ENCODE data around the gene CELSR3.

DNA sequence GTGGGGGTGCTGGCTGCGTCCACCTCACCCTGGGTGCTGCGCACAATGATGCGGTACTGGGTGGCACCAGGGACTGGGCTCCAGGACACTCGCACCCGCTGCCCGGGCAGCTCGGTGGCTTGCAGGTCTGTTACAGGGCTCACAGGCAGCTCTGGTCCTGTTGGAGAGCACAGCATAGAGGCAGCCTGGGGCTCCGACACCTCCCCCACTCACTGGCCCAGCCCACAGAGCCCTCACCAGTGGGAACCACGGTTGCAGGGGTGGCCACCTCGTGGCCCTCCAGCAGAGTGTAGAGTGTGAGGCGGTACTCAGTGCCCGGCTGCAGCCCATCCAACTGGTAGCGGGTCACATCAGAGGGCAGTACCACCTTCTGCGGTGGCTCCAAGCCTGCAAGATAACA, 71.2 kb downstream of the CELSR3 start:
- TF ChIP-seq, protein P1, sequence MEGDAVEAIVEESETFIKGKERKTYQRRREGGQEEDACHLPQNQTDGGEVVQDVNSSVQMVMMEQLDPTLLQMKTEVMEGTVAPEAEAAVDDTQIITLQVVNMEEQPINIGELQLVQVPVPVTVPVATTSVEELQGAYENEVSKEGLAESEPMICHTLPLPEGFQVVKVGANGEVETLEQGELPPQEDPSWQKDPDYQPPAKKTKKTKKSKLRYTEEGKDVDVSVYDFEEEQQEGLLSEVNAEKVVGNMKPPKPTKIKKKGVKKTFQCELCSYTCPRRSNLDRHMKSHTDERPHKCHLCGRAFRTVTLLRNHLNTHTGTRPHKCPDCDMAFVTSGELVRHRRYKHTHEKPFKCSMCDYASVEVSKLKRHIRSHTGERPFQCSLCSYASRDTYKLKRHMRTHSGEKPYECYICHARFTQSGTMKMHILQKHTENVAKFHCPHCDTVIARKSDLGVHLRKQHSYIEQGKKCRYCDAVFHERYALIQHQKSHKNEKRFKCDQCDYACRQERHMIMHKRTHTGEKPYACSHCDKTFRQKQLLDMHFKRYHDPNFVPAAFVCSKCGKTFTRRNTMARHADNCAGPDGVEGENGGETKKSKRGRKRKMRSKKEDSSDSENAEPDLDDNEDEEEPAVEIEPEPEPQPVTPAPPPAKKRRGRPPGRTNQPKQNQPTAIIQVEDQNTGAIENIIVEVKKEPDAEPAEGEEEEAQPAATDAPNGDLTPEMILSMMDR (IDR thresholded peaks at IDR 0.05; ENCODE audit: low read depth, low read length, missing input control): no peak
- TF ChIP-seq, protein P2, sequence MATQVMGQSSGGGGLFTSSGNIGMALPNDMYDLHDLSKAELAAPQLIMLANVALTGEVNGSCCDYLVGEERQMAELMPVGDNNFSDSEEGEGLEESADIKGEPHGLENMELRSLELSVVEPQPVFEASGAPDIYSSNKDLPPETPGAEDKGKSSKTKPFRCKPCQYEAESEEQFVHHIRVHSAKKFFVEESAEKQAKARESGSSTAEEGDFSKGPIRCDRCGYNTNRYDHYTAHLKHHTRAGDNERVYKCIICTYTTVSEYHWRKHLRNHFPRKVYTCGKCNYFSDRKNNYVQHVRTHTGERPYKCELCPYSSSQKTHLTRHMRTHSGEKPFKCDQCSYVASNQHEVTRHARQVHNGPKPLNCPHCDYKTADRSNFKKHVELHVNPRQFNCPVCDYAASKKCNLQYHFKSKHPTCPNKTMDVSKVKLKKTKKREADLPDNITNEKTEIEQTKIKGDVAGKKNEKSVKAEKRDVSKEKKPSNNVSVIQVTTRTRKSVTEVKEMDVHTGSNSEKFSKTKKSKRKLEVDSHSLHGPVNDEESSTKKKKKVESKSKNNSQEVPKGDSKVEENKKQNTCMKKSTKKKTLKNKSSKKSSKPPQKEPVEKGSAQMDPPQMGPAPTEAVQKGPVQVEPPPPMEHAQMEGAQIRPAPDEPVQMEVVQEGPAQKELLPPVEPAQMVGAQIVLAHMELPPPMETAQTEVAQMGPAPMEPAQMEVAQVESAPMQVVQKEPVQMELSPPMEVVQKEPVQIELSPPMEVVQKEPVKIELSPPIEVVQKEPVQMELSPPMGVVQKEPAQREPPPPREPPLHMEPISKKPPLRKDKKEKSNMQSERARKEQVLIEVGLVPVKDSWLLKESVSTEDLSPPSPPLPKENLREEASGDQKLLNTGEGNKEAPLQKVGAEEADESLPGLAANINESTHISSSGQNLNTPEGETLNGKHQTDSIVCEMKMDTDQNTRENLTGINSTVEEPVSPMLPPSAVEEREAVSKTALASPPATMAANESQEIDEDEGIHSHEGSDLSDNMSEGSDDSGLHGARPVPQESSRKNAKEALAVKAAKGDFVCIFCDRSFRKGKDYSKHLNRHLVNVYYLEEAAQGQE (IDR thresholded peaks at IDR 0.05): no peak
- TF ChIP-seq, protein P3, sequence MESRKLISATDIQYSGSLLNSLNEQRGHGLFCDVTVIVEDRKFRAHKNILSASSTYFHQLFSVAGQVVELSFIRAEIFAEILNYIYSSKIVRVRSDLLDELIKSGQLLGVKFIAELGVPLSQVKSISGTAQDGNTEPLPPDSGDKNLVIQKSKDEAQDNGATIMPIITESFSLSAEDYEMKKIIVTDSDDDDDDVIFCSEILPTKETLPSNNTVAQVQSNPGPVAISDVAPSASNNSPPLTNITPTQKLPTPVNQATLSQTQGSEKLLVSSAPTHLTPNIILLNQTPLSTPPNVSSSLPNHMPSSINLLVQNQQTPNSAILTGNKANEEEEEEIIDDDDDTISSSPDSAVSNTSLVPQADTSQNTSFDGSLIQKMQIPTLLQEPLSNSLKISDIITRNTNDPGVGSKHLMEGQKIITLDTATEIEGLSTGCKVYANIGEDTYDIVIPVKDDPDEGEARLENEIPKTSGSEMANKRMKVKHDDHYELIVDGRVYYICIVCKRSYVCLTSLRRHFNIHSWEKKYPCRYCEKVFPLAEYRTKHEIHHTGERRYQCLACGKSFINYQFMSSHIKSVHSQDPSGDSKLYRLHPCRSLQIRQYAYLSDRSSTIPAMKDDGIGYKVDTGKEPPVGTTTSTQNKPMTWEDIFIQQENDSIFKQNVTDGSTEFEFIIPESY (IDR thresholded peaks at IDR 0.05): no peak
- TF ChIP-seq FOXA1 (IDR thresholded peaks at IDR 0.05) (no peak), YY1 (IDR thresholded peaks at IDR 0.05) (no peak), RAD21 (IDR thresholded peaks at IDR 0.05) (no peak), JUND (IDR thresholded peaks at IDR 0.05) (no peak), NR2F2 (IDR thresholded peaks at IDR 0.05) (no peak), HNF4A (conservative IDR thresholded peaks at IDR 0.05) (no peak), SP1 (IDR thresholded peaks at IDR 0.05) (no peak), EGR1 (IDR thresholded peaks at IDR 0.05; ENCODE audit: low read depth in 2 of 2) (no peak), TAF1 (conservative IDR thresholded peaks at IDR 0.05) (no peak)
- TF ChIP-seq, protein P4, sequence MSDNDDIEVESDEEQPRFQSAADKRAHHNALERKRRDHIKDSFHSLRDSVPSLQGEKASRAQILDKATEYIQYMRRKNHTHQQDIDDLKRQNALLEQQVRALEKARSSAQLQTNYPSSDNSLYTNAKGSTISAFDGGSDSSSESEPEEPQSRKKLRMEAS (IDR thresholded peaks at IDR 0.05): no peak
